OCI-M1 (cell line): ENCODE measurements around the gene SNORC.
A peak's percentile ranks its signal among the peaks of the same experiment; 100 is the strongest.
"Not testable (repeated sequence)": the region's sequence is repeated elsewhere in the genome, so short reads cannot be mapped to it uniquely, and the experiment has no call there.

Experiments
- DNase-seq: peaks from one replicate; lab custom pipeline; 2025; lab: John Stamatoyannopoulos, UW

SNORC gene

GRCh38 chr2:232896720-232897597 is 26.9 kb downstream of the SNORC start:
- no peak for DNase-seq

DNA sequence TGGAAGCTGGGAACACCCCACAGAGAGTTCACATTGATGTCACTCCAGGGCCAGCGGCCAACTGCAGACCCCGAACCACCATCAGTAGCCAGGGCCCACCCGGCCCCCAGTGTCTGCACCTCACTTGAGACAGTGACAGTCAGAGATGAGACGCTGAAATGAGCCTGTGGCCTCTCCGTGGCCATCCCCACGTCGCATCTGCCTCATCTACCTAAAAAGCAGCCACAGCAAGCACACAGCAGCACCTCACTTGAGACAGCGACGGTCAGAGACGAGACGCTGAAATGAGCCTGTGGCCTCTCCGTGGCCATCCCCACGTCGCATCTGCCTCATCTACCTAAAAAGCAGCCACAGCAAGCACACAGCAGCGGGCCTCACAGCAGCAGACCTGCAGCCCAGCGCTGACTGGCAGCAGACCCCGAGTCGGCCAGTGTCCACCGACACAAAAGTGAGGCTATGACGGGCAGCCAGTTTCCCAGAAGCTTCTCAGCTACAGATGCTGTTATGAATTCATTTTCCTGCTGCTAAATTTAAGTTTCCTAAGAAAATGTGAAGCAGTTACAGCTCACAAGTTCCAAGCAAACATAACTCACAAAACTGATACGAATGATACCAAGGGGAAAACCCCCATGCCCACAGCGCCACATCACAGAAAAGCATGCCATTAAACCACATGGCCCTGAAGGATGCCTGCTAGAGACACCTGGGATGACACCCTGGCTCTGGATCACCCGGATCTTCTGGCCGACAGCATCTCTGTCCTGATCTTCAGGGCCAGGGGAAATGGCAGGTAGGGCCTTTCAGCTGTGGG is 27.7 kb downstream of the SNORC start:
- no peak for DNase-seq

GRCh38 chr2:232898592-232899543 is 28.8 kb downstream of the SNORC start:
- no peak for DNase-seq

DNA sequence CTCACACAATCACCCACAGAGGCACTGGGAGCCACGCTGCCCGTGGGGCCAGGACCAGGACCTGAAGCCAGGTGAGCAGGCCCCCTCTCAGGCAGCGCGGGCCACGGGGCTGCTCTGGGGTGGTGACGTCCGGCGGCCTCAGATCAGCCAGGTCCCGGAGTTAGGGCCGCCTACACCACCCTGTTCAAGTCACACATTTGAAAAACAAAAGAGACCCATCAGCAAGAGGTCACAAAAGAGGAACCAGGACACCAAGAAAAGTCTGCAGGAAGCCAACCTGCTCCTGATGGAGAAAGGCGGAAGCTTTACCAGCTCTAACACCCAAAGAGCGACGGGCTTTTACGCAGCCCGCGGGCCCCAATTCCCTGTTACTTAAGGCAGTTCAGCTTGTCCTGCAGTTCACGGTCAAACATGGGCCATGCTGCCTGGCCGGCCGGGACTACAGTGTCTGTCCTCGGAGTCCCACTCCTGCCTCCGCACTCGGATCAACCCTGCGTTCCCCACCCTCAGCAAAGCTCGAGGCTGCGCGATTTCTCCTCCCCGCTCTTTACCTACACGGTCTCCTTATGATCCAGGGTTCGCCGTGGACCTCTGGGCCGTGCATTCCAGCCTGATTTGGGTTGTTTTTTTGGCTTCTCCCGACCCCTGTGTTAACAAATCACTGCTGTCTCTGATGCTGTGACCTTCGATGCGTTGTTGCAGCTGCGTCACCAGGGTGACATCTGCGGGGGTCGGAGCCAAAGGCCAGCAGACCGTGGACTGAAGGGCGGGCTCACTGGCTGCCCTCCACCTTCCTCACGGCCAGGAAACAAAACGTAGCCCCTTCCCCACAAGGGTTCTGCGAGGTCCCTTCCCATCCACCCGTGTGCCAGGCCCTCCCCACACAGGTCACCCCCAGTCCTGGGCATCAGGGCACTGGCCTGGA is 31.0 kb downstream of the SNORC start:
- DNase-seq: no peak

GRCh38 chr2:232901736-232902578 is 31.9 kb downstream of the SNORC start:
- peak; percentile 15 for DNase-seq

DNA sequence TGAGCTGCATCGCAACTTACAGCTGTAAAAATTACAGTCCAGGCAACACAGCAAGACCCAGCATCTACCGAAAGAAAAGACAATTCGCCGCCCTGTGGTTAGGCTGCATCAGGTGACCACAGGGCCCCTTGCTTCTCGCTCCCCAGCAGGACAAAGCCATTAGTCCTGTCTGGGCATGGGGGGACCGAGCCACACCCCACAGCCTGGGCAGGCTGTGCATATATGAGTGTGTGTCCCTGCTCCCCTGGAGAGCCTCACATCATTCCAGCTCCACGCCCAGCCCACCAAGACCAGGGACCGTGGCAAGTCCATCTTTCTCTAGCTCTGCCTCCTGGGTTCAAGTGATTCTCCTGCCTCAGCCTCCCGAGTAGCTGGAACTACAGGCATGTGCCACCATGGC is 33.9 kb downstream of the SNORC start:
- DNase-seq: no peak

GRCh38 chr2:232906867-232907717 is 37.0 kb downstream of the SNORC start:
- DNase-seq: peak; percentile 17

DNA sequence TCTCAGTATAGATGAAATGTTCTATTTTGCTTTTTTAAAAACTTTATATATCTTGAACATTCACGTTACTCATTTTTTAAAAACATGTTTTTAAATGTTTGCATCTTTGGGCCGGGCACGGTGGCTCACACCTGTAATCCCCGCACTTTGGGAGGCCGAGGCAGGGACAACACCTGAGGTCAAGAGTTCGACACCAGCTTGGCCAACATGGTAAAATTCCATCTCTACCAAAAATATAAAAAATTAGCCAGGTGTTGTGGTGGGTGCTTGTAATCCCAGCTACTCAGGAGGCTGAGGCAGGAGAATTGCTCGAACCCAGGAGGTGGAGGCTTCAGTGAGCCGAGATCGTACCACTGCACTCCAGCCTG is 37.6 kb downstream of the SNORC start:
- DNase-seq: not testable (repeated sequence)

GRCh38 chr2:232908695-232909094 is 38.6 kb downstream of the SNORC start:
- no peak for DNase-seq

DNA sequence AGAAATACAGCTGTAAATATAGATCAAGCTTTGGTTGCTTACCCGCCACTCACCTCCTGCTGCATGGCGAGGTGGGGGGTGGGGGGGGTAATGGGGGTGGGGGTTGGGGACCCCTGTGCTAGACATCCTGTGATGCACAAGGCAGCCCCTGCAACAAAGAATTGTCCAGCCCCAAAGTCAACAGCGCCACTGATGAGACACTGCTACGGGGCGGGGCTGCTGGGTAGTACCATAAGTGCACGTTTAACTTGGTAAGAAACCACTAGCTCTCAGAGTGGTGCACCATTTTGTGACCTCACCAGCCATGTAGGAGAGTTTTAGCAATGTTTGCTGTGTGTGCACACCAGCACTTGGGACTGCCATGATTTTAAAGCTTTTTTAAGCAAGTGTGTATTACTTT is 40.3 kb downstream of the SNORC start:
- DNase-seq: no peak

DNA sequence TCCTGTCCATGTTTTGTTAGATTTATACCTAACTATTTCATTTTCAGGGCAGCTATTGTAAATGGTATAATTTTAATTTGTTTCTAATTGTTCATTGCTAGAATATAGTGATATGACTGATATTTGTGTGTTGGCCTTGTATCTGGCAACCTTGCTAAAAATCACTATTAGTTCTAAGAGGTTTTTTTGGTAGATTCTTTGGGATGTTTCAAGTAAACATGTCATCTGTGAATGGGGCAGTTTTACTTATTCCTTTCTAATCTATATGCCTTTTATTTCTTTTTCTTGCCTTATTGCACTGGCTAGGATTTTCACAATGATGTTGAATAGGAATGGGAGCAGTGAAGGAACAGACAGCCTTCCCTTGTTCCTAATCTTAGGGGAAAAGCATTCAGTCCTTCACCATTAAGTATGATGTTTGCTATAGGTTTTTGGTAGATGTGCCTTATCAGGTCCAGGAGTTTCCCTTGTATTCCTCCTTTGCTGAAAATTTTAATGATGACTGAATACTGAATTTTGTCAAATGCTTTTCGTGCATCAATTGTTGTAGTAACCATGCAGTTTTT is 41.7 kb downstream of the SNORC start:
- DNase-seq: no peak

DNA sequence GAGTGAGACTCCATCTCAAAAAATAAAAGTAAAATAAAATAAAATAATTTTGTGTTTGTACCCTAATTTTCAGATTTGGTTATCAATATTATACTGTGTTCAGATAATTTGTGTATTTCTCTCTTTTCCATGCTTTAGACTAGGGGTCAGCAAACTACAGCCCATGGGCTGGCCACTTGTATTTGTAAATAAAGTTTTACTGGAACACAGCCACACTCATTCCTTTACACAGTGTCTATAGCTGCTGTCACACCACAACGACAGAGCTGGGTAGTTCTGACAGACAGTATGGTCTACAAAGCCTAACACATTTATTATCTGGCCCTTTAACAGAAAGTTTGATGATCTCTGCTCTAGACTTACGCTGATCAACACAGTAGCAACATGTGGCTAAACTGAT is 43.8 kb downstream of the SNORC start:
- DNase-seq: no peak

DNA sequence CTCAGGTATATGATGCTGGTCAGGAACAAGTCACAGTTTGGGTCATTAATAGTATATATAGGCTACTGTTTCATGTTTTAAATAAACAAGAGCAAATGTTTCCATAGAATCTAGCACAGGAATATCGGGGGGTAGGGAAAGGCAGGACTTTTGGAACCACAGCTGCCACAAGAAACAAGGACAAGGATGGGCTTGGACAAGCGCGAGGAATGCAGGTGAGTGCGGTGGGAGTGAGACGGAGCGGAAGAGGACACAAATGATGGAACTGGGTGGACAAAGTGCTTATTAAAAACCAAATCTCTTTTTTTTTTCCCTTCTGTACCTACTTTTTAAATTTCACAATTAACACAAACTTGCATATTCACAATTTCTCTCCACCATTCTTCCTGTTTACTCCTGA is 49.1 kb downstream of the SNORC start:
- DNase-seq: no peak

DNA sequence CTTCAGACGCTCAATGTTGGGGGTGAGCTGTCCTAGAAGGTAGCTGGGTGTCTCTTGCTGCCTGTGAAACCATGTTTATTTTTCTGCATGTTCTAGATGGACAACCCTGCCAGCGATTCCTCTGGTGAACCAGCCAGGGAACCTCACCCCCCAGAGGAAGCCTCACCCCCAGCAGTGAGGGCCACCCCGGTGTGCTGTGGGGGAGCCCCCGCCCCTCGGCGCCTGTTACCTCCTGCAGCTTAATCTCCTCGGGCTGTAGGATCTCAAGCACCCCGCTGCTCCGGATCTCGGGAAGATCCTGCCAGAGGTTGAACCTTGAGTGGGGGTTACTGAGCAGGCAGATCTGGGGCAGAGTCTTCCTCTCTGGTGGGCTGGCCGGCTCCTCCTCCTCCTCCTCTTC is 50.0 kb downstream of the SNORC start:
- DNase-seq: no peak

GRCh38 chr2:232920760-232921159 is 50.7 kb downstream of the SNORC start:
- no peak for DNase-seq

GRCh38 chr2:232924433-232924832 is 54.4 kb downstream of the SNORC start:
- DNase-seq: no peak

GRCh38 chr2:232925153-232925820 is 55.2 kb downstream of the SNORC start:
- DNase-seq: no peak

- DNase-seq: no peak
Observed at GRCh38 chr2:232925821-232926156, 55.7 kb downstream of the SNORC start.
